ENCODE data around the gene KCNQ4.

KCNQ4 gene

DNA sequence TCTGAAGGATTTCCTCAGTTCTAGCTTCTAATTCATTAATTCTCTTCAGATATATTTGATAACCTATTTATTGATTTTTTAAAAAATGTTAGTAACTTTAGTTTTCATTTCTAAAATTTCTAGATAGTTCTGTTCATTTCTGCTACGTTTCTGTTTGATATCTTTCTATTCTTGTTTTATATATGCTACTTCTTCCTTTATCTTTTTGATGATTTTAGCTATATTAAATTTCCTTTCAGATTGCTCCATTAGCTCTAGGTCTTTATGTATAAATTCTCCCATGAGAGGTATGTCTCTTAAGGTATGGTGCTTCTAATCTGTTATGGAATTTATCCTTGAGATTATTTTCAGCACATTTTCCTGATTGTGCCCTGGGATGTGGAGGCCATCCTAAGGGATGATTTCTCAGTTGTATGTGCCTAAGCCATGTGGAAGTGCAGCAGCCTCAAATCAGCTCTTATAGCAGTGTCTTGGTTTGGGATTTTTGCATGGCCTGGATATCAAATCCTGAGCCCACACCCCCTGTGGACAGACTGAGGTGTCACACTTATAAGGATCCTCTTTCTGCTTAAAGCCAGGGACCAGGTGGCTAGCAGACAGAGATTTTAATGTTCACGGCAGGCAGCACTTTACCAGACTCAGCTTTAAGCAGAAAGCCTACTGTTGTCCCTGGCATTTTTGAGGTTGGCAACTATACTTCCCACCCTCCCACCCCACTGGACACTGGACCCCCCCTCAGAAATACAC is 6.2 kb upstream of the KCNQ4 start:
- DNase-seq = no peak

DNA sequence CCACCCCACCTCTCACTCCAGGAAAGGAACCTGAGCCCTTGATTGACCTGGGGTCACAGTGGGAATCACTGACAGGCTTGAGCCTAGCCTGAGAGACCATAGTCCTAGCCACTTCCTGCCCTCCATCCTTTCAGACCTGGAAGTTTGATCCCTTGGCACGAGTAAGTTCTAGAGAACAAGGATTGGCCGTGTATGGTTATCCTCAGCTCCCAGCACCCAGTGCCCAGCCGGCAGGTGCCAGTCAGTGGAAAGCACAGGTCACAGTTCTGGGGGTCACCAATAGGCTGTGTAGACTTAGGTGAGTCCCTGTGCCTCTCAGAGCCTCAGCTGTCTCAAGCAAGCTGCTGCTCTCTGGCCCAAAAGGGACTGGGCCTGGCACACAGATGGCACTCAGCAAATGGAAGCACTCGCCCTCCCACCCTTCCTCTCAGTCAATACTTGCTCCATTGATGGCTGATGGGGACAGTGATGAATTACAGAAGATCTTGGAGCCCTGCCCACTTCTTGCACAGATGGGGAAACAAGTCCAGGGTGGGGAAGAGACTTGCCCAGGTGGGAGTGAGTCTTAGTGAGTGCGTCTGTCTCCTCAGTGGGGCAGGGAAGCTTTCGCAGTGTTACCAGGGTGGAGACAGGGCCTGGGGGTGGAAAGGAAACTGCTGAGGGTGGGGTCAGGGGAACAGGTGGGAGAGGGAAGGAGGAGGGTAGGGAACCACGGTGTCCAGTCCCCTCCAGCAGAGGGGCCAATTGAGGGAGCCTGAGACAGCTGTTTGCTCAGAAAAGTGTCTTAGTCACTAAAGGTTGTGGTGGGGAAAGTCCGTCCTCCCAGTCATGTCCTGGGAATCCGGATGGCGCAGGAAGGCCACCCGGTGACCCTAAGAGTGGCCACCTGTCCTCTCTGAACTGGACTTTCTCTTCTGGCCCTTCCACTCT is 2.6 kb upstream of the KCNQ4 start:
- DNase-seq = no peak

DNA sequence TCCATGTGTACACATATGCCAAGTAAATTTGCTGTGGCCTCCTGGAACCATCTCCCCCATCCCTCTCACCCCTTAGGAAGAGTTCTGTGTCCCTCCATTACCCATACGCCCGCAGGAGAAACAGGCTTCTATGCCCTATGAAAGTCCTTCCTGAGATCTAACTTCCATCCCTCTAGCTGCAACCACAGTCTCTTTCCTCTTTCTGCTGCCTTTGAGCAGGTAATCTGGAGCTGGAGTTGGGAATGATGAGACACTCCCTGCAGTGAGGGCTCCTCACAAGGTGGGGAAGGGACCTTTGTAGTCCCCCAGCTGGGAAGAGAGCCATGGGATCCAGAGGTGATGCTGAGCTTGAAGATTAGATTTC is 2.0 kb upstream of the KCNQ4 start:
- no peak for DNase-seq

DNA sequence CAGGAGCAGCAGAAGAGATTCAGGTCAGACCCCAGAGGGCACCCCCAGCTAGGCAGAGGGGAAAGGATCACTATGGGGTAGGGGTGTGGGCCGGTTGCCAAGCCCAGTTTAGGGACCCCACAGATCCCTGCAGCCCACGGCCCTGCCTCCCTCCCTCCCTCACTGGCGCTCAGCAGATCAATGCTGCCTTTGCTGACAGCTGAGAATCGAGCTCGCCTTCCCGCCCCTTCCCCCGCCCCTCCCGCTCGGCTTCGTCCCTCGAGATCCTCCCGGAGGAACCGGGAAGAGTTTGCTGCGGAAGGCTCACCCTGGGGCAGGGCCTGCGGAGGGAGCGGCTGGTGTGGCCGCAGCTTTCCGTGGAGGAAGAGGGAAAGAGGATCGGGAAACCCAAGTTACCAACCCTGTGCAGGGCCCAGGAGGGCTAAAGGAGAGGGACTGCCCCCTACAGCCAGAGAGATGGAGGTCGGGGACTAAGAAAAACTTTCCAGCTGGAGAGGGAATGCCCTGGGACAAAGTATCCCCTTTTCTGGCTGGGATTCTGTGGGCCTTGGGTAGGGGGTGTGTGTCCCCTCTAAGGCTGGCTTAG is 1.1 kb upstream of the KCNQ4 start:
- DNase-seq = no peak

DNA sequence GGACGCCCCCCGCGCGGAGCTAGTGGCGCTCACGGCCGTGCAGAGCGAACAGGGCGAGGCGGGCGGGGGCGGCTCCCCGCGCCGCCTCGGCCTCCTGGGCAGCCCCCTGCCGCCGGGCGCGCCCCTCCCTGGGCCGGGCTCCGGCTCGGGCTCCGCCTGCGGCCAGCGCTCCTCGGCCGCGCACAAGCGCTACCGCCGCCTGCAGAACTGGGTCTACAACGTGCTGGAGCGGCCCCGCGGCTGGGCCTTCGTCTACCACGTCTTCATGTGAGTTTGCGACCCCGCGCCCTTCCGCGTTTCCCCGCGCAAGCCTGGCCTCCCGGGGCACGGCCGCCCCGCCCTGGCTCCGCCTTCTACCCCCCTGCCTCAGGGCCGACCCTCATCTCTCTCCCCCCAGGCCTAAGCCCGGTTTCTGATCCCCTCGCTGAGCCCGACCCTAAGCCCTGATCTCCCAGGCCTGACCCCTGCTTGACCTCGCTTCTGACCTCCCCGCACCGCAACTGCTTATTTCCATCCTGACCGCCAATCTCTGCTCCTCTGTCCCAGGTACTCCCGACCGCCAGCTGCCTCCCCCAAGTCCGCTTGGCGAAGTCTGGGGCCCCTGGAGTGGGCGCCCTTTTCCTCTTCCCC is 669 bp downstream of the KCNQ4 start:
- no peak for DNase-seq

DNA sequence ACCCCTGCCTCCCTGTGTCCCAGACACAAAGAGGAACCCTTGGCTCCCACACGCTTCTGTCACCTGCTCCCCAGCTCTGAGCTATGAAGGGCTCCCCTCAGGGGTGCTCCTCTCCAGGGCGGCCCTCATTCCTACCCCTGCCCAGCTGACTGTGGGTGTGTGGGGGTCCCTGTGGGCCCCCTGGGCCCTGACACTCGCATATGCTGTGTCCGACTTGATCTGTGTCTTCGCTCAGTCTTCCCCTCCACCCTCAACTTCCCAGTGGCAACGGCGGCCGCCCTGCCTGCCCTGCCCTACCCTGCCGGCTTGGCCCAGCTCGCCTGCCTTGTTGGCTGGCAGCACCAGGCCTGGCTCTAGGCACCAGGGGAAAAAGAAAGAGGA is 1.2 kb downstream of the KCNQ4 start:
- DNase-seq = no peak

DNA sequence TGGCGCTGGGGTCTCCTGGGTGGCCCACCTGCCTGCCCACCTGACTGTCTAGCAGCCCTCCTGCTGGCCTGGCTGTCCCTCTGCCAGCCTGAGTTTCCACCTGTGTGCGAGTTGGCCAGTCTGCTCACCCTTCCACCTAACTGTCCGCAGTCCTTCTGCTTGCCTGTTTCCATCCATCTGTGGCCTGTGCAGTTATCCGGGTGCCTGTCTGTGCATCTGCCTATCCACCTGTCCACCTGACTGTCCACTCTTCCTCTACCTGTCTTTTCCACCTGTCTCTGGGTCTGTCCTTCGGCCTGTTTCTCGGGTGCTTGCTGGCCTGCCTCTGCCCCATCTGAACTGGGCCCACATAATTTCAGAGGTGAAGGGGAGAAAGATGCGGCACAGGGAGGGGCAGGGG is 1.9 kb downstream of the KCNQ4 start:
- no peak for DNase-seq

DNA sequence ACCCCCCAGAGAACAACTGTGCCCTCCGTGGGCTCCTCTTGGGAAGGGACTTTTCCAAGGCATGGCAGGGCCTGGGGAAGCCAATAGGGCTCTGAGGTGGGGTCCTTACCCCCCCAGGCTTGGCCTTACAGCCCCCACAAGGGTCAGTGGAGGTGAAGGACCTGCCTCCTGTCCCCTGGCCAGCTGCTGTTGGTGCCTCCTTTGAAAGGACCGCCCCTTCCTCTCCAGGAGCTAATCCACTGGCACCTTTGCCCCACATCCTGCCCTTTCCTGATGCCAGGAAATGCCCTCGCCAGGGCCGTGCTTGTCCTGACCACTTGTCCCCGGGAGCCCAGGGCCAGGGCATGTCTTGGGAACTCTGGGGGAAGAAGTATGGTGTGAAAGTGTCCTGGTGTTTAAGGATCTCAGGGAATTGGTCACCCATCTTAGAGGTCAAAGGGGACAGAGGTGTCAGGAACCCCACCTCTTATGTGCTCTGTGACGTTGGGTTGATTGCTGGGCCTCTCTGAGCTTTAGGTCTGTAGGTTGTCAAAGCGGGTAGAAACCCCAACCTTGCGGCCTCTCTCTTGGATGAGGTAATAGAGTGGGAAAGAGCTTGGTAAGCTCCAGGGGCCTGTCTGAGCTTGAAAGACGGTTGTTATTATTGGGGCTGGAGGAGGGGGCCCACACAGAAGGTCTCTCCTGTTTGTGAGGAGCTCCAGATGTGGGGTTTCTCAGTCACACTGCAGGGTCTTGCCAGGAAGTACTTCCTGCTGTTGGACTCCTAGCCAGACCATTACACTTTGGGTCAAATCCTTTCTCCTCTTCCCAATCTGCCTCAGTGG is 2.8 kb downstream of the KCNQ4 start:
- DNase-seq = no peak

DNA sequence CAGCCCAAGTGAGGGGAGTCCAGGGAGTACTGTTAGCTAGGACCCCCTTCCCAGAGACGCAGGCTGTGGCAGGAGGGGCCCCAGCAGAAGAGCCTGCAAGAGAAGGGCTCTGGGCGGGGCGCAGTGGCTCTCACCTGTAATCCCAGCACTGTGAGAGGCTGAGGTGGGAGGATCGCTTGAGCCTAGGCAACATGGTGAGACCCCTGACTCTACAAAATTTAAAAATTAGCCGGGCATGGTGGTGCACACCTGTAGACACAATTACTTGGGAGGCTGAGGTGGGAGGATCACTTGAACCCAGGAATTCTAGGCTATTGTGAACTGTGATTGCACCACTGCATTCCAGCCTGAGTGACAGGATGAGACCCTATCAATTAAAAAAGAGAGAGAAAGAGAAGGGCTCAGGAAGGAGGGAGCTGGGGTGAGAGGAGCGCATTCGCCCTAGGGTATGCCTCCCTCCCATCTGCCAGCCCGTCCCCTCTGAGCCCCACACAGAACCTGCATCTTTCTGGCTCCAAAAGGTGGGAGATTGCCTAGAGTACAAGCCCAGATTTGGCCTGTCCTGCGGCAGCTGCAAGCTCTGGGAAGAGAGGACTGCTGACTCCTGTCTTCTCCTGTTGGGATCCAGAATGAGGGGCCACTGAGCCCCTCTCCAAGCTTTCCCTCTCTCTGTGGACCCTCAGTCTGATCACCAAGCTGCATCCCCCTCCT is 3.6 kb downstream of the KCNQ4 start:
- no peak for DNase-seq

DNA sequence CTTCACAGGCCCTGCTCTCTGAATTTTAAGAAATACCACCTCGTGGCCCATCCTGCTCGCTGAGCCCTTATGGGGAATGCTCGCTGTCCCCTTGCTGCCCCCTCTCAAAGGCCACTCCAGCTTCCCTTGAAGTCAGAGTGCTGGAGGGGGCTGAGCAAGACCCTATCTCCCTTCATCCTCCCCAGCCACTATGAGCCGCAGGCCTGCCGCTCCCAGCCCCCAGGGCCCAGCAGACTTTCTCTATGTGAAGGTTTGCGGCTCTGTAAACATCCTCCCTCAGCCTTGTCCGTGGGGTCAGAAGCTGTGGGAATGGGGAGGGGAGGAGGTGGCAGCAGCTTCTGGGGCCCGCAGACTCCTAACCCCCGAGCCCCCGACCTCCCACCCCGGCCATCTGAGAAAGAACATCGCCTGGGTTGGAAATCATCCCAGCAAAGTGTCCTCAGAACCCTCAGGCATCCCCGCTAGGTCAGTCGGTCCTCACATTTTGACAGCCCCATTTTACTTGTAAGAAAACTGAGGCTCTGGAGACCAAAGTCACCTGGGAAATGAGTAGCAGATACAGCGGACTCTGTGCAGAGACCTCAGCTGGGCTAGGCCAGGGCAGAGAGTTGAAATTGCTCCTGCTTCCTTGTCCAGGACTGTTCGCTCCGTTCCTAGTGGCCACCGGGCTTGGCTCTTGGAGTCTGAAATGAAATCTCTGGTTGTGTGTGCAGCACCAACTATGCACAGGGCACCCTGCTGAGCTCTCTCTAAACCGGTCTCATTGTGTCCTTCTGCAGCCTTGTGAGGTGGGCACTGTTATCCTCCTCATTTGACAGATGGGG is 4.4 kb downstream of the KCNQ4 start:
- no peak for DNase-seq

DNA sequence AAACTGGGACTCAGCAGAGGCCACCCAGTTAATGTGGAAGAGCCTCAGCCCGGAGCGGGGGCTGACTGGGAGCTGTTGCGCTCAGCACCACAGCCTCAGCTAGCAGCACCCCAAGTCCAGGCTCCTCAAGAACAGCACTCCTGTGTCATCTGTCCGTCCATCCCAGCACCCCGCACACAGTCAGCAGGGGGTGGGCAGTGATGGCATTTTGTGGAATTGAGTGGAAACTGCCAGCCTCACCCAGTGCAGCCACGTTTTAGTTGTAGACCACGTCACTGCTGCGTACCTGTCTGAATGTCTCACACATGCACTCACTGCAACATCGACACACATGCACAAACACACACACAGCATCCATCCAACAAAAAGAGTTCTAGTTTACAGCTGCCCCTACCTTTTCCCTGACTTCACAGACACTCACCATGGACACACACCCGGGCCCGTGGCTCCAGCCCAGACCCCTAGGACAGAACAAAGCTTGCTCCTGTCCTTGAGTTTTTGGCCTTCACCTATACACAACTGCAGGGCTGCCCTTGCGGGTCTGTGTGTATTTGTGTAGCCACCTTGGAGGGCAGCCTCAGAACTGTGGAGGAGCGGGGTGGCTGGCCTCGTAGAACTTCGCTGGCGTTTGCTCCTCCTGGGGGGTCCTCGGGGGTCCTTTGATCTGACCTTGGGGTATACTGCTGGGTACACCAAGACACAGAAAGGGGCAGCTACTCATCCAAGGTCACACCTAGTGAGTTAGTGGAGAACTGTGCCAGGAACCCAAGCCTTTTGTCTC is 5.2 kb downstream of the KCNQ4 start:
- DNase-seq = no peak

DNA sequence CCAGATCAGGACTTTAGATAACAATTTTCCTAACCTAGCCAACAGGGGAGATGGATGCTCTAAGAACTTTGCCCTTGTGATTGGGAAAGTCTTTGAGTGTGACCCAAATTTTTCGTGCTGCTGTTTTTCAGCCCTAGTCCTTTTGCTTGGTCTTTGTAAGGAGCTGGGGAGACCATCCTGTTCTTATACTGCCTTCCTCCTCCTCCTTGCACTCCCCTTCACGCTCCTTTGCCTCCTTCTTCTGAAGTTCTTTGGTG is 5.7 kb downstream of the KCNQ4 start:
- DNase-seq = no peak

DNA sequence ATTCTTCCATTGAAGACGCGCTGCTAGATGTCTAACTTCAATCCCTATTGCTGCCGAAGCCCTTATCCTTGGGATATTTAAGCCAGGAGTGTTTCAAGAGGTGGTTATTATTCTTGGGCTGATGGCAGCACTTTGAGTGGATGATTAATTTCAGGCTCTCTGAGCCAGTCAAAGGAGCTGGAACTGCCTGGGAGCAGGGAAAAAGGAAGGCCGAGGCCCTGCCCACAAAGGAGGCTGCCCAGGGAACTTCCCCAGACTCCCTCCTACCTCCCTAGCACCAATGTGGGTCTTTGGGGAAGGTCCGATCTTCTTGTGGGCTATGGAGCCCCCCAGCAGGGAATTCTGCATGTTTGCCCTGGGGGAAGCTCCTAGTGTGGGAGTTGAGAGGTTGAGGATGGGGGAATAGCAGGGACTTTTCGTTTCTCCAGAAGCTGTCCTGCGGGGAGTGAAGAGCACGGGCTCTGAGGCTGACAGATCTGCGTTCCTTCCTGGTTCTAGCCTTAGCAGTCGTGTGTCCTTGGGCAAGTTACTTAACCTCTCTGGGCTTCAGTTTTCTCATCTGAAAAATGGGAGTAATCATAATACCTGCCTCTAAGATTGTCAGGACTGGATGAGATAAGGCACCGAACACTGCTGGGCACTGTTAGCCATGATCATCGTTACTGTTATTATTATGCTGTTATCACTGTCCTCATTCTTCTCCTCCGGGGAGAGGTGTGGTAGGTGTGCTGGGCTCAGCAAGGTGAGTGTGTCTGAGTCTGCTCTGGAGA is 6.3 kb downstream of the KCNQ4 start:
- DNase-seq = no peak

DNA sequence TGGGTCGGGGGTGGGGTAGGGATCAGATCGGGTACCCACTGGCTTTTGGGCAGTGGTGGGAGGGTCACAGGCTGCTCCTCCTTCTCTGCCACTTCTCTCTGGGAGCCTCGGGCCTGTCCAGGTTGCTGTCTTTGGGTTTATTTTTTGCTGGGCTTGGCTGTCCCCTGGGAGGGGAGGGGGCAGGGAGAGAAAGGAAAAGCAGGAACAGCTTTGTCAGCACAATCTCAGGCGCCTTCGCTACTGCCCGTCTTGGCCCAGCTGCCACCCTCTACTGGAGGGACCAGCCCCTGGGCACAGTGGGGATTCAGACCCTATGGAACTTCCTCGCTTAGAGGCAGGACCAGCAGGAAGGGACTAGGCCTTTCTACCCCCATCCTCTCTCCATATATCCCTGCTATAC is 8.4 kb downstream of the KCNQ4 start:
- DNase-seq = no peak

DNA sequence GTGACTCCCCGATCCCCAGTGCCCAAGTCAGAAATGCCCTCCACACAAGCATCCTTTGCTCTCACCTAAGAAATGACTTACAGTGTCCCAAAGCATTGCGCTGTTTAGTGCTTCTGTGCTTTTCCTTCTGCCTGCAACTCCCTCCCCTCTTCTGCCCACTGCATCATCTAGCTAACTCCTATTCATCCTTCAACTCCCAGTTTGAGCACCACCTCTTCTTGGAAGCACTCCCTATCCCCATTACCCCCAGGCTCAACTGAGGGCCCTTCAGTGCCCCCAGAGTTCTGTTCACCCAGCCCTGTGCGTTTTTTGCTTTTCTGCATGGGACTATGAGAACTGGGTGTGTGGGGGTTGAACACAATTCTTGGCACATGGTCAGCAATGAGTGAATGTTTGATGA is 10.0 kb downstream of the KCNQ4 start:
- no peak for DNase-seq

DNA sequence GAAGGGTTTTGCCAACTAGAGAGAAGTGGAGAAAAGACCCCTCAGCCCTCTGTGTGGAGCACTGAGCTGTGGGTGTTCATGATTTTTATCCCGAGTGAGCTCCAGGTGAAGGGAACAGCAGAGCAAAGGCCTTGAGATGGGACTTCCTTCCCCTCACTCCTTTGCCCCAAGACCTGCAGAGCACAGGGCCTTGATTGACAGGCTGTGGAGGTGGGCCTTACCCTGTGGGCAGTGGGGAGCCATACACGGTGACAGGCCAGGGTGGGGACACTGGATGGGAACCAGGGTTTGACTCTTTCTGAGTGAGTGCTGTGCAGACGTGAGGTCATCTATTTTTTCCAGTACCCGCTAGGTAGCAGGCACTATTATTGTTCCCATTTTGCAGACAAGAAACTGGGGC is 10.5 kb downstream of the KCNQ4 start:
- no peak for DNase-seq

DNA sequence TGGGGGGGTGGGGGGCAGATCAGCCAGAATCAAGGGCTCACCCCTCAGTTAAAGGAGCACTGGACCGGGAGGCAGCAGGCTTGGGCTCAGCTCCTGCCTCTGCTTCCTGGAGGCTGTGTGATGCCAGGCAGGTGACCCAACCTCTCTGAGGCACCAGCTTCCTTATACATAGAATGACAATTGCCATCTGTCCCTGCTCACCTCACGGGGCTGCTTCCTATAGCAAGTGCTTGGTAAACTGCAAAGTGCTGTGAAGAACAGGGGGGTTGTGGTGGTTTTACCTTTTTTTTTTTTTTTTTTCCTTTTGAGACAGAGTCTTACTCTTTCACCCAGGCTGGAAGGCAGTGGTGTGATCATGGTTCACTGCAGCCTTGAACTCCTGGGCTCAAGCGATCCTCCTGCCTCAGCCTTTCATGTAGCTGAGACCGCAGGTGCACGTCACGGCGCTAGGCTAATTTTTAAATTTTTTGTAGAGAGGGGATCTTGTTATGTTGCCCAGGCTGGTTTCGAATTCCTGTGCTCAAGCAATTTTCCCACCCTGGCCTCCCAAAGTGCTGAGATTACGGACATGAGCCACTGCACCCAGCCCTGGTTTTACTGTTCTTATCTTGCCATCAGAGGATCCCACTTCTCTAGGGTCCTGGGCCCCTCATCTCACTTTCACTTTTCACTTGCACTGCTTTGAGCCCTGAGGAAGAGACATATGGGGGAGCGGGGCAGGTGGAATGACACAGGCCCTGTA is 11.6 kb downstream of the KCNQ4 start:
- no peak for DNase-seq

DNA sequence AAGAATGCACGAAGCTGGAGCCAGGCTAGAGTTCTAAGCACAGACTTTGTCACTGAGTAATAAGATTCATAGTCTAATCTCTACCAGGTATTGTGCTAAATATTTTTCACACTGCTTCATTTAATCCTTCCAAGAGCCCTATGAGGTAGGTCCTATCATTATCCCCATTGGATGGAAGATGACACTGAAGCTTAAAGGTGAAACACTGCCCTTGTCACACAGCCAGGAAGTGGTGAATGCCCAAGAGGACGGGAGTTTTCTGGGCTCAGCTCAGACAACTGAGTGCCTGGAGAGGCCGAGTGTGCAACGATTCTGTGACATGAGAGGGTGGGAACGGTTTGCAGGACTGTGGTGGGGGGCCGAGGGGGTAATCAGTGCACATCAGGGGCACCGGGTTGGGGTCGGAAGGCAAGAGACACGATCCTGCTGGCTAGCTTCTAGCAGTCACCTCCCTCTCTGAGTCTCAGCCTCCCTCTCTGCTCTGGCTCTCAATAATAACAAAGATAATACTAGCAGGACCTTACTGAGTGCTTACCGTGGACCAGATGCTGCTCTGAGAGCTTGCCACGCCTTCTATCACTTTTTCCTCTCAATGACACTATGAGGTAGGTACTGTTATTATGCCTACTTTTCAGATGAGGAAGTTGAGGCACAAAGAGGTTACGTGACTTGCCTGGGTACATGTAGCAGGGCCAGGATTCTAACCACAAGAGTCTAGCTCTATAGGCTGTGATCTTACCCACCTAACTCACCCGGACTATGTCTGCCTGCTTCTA is 12.4 kb downstream of the KCNQ4 start:
- DNase-seq = no peak

All from NCI-H524 treated with DMSO at 0.1 percent for 48 hours (cell line).